ENCODE measurements around the gene FLAD1.
"Not testable (repeated sequence)": the region's sequence is repeated elsewhere in the genome, so short reads cannot be mapped to it uniquely, and the experiment has no call there.

The FLAD1 gene

DNA sequence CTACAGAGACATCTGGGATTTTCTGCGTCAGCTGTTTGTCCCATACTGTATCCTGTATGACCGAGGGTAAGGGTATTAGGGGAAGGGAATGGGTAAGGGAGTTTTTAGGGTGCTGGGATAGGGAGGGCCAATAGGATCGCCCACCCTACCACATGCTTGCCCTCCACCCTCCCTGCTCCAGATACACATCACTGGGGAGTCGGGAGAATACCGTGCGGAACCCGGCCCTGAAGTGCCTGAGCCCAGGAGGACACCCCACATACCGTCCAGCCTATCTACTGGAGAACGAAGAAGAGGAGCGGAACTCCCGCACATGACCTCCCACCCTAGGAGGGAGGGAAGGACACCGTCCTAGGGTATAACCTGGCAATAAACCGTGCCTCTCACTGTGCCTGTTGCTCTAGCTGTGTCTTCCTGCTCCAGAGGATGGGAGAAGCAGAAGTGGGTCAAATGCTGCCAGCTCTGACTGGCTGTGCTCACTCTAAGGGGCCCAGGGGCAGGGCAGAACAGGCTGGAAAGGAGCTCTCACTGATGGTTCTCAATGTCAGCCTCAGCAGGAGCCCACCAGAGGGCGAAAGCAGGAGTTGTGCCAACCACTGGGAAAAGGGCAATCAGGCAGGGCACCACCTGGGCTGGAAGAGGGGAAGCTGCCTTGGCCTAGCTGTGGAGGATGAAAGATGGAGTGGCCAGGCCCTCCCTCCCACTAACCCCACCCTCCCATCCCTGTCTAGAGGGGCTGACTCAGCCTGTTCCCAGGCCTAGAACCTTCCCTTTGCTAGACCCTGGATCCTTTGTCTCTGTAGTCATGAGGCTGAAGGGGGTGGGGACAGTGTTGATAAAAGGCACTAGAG lies 9.8 kb downstream of the FLAD1 start:
- DNase-seq = no peak

DNA sequence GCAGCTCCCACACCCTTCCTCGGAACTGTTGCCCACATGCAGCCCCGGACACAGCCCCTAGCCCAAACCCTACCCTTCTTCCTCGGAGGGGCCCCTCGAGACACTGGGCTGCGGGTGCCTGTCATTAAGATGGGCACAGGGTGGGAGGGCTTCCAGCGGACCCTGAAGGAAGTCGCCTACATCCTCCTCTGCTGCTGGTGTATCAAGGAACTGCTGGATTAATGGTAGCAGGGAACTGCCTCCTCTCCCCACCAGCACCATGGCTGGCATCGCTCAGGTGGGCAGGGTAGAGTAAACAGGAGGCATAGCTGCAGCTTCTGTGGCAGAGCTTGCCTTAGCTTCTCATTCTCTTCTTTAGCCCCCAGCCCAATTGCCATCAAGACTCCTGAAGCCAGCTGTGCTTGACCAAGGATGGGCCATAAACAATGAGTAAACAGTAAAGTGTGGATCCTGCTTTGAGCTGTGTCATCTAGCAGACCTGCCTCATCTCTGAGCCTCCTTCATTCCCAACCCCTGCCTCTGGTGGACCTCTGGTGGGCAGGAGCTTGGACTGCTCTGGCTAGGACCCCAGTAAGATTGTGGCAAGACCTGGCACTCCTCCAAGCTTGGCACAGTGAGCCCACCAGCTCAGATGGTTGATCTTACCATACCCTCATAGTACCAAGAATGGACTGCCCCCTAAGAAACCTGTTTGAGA lies 10.6 kb downstream of the FLAD1 start, which contains the start of gene LENEP:
TSS of gene LENEP (plus strand) at position 15 of the 697 bp plus-strand sequence. CDS start at position 37, 22 bp downstream.
- DNase-seq = no peak

DNA sequence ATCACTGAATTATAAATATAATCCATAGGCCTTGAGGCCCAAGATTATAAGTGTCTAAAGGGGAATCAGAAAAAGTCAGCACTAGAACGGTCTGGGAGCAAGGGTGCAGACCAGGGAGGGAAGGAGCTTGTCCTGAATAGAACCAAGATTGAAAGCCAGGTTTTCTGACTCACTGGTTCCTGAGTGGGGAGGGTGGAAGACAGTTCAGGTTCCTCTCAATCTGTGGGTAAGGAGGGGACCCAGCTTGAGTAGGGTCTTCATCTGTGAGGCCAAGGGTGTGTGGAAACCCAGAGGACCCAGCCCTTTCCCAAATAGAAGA lies 11.1 kb downstream of the FLAD1 start:
- no peak for DNase-seq

DNA sequence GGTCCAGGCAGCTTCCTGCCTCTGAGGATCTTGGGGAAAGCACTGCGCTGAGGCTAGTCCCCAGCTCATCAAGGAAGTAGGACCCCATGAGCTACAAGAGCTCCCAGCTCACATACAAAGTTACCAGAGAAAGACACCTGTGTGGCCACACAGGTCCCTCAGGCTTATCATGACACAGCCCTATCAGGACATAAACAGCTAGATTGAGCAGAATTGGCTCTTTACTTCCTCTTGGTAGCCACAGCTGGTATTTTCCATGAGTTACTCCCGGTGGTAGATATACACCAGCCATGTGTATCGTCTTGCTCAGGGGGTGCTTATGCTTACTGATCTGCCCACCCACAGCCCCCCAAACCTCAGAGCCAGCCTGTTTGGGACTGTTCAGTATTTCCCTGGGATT lies 11.4 kb downstream of the FLAD1 start:
- DNase-seq = no peak

DNA sequence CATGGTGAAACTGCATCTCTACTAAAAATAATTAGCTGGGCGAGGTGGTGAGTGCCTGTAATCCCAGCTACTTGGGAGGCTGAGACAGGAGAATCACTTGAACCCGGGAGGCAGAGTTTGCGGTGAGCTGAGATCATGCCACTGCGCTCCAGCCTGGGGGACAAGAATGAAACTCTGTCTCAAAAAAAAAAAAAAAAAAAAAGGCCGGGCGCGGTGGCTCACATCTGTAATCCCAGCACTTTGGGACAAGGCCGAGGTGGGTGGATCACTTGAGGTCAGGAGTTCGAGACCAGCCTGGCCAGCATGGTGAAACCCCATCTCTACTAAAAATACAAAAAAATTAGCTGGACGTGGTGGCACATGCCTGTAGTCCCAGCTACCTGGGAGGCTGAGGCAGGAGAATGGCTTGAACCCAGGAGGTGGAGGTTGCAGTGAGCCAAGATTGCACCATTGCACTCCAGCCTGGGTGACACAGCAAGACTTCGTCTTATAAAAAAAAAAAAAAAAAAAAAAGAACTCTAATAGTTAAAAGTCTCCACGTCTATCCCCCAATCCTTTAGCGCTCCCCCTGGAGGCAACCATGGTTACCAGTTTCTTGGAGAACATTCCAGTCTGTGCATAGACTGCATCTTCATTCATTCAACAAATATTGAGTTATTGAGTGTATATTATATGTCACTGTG lies 12.3 kb downstream of the FLAD1 start:
- DNase-seq = not testable (repeated sequence)

DNA sequence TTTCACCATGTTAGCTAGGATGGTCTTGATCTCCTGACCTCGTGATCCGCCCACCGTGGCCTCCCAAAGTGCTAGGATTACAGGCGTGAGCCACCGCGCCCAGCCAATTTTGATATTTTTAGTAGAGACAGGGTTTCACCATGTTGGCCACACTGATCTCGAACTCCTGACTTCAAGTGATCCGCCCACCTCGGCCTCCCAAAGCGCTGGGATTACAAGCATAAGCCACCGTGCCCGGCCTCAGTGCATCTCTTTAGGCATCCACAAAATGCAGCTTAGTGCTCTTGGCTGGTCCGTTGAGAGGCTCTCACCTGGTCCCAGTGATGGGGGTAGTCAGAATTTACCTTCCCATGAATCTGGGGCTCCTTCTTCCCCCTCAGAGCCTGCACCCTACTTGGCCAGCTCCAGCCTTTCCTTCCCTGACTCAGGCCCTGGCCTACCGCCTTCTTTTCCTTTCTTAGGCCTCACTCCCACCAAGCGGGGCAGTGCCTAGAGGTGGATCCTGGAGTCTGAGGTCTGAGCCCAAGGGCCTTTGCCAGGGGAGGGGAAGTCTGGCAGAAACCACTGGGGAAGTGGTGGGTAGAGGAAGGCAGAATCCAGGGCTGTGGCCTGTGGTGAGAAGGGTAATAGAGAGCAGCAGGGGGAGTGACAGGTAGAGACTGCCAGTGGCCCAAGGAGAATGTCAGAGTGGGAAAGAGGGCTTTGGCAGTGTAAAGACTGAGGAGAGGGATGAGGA lies 14.0 kb downstream of the FLAD1 start:
- no peak for DNase-seq

DNA sequence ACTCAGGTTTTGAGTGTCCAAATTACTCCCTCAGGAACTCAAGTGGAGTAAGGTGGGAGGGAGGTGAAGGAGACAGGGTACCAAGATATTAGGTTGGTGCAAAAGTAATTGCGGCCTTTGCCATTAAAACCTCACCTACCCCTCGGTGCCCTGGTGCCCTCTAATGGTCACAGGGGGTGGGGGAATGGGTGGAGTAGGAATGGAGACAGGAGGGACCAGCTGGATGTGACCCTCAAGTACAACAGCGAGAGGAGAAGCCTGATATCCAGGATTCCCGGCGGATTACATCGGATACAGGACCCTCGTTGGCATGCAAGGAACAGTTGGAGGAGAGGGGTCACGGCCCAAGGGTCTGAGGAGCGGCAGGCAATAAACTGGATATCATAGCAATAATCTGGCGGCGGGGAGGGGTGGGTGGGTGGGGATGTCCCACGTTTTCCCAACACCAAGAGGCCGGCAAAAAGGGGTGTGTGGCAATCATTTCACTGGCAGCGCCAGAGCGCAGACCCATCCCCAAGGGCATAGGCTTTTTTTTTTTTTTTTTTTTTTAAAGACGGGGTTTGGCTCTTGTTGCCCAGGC lies 15.1 kb downstream of the FLAD1 start:
- no peak for DNase-seq

DNA sequence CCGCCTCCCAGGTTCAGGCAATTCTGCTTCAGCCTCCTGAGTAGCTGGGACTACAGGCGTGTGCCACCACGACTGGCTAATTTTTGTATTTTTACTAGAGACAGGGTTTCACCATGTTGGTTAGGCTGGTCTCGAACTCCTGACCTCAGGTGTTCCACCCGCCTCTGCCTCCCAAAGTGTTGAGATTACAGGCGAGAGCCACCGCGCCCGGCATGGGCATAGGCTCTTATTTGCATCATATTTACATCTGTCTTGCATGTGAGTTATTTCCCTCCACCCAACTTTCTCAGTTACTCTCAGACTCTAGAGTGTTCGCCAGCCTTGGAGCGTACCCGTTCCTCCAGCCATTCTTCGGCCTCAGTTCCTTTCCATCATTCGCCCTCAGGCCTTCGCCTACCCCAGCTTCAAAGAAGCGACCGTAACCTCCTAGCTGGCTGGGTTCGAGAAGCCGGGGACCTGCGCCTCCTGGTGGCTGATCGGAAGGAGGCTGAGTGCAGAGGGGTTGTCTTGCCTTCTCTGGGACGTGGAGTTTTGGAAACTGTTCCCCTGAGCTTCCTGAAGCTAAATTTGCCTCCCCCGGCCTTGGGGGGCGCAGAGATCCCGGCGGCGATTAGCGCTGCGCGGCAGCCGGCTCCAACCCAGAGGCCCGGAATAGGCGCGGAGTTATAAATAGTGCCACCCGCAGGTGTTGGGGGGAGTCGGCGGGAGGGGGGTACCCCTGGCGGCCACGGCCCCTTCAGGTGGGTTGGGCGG lies 15.8 kb downstream of the FLAD1 start:
- peak; percentile 79 for DNase-seq

DNA sequence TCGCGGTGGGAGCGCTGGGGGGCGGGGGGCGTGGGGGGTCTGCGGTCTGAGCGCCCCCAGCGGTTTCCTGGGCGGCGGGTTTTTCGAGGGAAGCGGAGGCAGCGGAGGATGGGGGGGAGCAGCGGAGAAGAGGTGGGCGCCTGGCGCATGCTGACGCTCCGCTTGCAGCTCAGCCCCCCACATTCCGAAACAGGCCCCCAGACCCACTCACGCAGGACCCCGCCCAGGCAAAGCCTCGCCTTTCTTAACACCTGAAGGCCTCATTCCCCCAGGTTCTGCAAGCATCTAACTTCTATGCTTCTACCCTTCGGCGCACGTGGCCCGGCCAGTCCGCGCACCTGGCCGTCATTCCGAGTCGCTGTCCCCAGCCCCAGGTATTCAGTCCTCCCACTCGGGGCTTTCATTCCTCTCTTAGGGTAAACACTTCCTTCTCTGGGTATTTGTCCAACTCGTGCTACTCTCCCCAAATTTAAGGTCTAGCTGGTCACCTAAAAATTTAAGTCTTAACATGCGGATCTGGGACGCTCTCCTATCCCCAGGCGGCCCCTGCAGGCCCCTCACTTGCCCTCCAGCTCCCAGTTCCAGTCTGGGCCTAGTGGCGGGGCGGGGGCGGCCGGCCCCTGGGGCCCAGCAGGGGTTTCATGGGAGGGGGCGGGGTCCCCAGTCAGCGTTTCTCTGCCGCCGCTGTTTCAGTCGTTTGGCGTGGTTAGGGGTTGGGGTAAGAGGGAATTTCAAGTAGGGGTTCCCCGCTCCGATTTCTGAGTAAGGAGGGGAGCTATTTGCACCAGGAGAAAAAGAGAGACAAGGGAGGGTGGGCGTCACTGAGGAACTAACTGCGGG lies 16.6 kb downstream of the FLAD1 start:
- peak; percentile 55 for DNase-seq

DNA sequence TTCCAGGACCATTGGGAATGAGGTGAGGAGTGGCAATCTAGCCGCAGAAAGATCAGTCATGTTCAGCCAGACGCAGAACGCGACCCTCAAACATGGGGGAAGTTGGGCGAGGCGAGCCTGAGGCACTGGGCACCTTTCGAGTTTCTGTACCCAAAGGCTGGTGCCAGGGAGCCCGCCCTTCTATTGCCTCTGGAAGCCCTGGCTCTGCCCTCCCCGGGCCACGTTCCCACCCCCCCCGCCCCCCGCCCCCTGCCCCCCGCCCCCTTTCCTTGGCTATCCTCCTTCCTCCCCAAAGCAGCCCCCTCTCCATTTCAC lies 17.2 kb downstream of the FLAD1 start:
- no peak for DNase-seq

DNA sequence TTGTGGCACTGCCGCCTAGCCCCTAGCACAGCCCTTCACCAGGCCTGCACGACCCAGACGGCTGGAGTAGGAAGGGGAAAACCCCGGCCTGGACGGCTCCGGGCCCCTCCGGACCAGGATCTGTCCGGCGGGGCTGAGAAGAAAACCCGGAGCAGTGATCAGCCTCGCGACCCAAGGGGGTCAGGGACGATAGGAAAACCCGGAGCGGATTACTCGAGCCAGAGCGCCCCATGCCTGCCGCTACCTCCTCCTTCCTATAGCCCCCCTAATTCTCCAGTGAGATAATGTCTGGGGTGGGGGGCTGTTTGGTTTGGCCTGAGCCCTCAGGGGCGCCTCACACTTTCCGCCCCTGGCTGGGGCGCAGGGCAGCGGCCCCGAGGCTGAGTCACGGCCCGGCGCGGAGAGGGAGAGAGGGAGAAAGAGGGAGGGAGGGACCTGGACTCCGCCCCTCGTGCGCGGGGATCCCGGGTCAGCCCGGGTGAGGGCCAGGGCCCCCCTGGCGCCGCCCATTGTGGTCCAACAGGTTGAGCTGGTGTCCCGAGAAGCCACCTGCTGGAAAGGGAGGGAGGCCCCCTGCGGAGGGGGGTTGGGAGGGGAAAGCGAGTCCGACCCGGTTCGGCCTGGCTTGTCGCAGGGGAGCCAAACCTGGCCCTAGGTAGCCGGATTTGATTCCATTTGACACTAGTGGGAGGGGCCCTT lies 17.7 kb downstream of the FLAD1 start:
- DNase-seq = peak; percentile 82

DNA sequence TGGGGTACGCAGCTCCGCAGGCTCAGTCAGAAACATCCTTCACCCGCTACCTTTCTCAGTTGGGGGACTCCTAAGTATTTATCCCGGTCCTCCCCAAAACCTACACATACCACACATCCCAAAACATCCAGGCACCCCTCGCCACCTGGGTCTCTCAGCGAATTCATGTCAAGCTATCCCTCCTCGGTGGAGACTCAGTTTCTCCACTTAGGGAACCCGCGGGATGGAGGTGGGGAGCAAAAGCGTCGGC lies 18.2 kb downstream of the FLAD1 start:
- no peak for DNase-seq

DNA sequence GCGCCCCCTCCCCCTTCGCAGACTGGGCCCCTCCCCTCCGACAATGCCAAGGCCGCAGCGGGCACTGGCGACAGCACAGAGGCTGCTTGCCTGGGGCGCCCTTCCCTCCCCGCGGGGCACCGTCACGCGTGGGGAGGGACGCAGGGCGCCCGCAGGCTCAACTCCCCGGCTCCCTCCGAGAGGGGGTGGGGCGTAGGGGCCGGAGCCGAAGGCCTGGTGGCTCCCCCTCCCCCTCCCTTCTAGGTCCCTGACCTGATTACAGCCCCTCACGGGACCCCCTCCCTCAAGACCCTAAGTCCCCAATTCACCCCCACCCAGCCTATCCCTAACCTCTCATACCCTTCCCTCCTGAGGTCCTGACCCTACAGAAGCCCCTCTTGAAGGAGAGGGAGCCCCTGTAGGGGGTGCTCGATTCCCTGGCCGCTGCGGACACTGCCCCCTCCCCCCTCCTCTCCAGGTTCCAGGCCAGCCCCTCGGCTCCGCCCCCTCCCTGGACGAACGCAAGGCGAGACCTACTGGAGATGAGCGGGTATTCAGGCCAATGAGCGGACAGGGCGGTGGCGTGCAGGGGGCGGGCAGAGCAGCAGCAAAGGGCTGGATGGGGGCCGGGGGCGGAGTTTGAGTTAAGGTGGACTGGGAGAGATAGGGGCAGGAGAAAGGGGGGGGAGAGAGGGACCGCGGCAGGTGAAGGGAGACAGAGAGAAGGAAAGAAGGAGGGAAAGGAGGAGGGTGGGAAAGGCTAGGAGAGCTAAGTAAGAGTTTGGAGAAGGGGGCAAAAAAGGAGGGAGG lies 18.7 kb downstream of the FLAD1 start:
- peak; percentile 98 for DNase-seq

DNA sequence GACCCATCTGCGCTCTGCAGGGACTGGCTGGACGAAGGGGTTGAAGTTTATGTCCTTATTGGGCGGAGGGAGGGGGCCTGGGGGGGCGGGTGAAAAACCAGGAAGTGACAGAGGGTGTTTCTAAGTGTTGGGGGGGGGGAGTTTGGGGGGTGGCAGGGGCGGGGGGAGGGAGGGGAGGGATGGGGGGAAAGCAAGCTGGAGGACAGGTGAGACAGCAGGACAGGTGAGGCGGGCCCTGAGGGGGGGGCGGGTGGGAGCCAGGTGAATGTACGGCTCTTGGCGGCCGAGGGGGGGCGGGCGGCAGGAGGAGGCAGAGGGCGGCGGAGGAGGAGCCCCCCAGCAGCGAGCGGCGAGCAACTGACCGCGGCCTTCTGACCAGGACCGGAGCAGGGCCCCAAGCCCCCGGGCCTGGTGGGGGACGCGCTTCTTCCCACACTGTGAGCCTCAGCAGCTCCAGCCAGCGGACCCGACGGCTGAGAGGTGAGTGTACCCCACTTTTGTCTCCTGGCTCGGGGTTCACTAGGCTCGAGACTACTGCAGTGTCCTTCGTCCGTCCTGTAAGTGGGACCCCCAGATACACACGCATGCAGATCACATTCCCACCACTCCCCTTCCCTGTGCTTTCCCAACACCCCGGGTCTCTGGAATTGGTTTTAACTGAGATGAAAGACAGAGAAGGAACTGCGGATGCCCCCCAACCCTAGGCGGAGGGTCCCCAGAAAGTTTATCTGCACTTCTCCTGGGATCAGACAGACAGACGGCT lies 19.5 kb downstream of the FLAD1 start, which contains the start of gene ZBTB7B:
TSS of gene ZBTB7B (plus strand) at position 339 of the 763 bp plus-strand sequence. CDS start 11,859 bp downstream, outside the sequence.
- DNase-seq = no peak

DNA sequence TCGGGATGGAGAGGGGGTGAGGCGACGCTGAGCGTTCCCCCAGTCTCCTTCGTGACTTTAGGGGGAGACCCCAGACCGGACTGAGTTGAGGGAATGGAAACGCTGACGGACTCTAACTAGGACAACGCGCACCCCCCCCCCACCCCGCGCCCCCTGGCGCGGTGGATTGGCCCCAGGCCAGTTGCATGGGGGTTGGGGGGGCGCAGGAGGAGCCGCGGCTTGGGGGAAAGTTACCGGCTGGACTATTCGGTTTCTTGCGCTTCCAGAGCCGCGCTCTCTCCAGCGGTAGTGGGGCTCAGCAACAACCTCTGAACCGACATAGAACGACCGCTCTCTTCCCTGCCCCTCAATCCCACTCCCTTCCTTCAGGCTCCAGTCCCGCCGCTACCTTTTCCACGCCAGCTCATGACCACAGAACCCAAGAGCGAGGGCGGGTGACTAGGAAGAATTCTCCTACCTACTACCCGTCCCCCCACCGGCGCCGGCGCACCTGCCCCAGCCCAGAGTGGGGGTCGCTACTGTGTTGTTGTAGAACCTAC lies 20.2 kb downstream of the FLAD1 start:
- no peak for DNase-seq

DNA sequence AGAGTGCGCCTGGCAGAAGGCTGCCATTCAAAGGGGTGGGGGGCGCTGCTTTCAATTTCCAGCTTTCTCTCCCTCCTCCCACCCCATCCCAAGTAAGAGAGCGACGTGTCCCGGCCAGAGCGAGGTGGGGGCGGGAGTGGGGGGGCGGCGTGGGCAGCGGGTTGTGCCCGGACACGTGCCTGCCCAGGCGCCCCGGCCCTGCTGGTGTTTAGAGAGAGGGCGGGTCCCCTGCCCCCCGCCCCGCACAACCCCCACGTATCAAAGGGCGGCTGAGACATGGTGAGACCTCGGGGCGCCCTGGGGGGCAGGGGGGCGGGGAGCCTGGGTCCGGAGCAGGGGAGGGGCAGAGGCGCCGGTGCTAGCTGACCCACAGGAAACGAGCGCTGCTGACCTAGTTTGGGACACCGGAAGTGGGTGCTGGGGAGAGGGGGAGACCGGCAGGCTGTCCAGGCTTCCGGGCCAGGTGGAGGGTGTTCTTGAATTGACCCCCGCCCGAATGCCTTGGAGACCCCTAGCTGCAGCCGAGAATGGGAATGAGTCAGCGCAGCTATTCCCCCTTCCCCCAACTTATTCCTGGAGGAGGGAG lies 20.7 kb downstream of the FLAD1 start:
- DNase-seq = no peak

DNA sequence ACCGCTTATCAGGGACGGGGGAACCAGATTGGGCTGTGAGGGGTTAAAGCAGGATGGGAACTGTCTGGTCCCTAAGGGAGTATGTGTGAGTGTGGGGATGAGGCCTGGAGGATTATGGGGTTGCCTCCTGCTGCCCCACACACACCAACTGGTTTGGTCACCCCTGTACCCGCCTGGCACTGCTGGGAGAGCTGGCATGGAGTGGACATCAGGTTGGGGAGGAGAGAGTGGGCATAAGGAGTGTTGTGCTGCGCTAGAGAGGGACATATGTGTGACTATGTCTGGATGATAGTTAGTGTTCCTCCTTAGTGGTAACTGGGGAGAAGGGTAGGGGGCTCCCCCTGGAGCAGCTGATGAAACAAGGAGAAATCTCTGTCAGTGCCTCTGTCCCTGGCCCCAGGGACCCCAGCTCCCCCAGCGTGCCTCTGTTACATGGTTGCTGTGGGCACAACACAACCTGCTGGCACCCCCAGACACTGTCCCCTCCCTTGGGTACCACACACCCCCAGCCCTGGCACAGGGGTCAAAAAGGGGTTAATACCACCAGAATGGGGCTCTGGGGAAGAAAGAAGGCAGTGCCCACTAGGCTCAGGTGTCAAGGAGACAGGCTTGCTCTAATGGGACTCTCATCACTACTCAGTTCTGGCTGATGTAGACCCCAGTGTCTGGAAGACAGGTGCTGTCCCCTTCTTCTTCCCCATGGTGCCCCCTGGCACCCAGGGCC lies 21.4 kb downstream of the FLAD1 start:
- DNase-seq = no peak
